G401 (cell line): Measurements from ENCODE around the gene GLE1. TPM values are rescaled to one million over a fixed set of nuclear protein-coding genes. Genes with fewer than 3 reads are reported as not detected.
"Not testable (repeated sequence)": the region's sequence is repeated elsewhere in the genome, so short reads cannot be mapped to it uniquely, and the experiment has no call there.

ENCODE experiments used
- DNase-seq: peaks from one replicate; pipeline ENCODE4 v3.0.0-alpha.2; 2015; ENCODE audit warnings: low spot score
- in situ Hi-C: cut with HindIII; loops from 2 replicates; pipeline ENCODE4 v1.10.0; 2016; ENCODE audit warnings: low sequenced_read_pairs, mixed read lengths
- total RNA-seq: library from RNA; depleted of rRNA; stranded (reverse); fragments of >200 nt; shearing (Covaris generic); gene quantifications from 2 replicates; pipeline ENCODE4 v1.2.3, GENCODE V29; 2014

Gene GLE1
- total RNA-seq, 1 experiment from 2014 or later: 37.0 TPM

GRCh38 chr9:128494108-128494745, 10.3 kb upstream of the GLE1 start:
- in situ Hi-C loops: no loop called here
- peak; percentile 41 for DNase-seq

GRCh38 chr9:128494746-128495129, 9.8 kb upstream of the GLE1 start:
- in situ Hi-C loops: no loop called here
- no peak for DNase-seq

GRCh38 chr9:128495296-128495695, 9.2 kb upstream of the GLE1 start:
- DNase-seq: no peak
- in situ Hi-C loops: no loop called here

- DNase-seq: no peak
- in situ Hi-C loops: no loop called here
Observed at GRCh38 chr9:128495804-128496417, 8.6 kb upstream of the GLE1 start.

GRCh38 chr9:128497824-128498610, 6.5 kb upstream of the GLE1 start:
- in situ Hi-C loops: no loop called here
- DNase-seq: no peak

- in situ Hi-C loops: no loop called here
- no peak for DNase-seq
Observed at GRCh38 chr9:128498911-128499310, 5.6 kb upstream of the GLE1 start.

- in situ Hi-C loops: no loop called here
- no peak for DNase-seq
Observed at GRCh38 chr9:128499920-128500319, 4.6 kb upstream of the GLE1 start.

- DNase-seq: not testable (repeated sequence)
Observed at GRCh38 chr9:128503415-128503825, 1.1 kb upstream of the GLE1 start.

GRCh38 chr9:128503870-128504269, 649 bp upstream of the GLE1 start:
- DNase-seq: peak; percentile 42
- in situ Hi-C loops: no loop called here

More at GRCh38 chr9:128503415-128503825, 1.1 kb upstream of the GLE1 start:
- in situ Hi-C loops: not testable (repeated sequence)

GRCh38 chr9:128505414-128505765, 871 bp downstream of the GLE1 start:
- in situ Hi-C loops: no loop called here
- DNase-seq: peak; percentile 16

GRCh38 chr9:128505906-128506305, 1.4 kb downstream of the GLE1 start:
- in situ Hi-C loops, DNase-seq: not testable (repeated sequence)

- in situ Hi-C loops: no loop called here
- DNase-seq: no peak
Observed at GRCh38 chr9:128512820-128513219, 8.3 kb downstream of the GLE1 start.

- in situ Hi-C loops: no loop called here
- DNase-seq: no peak
Observed at GRCh38 chr9:128521956-128522355, 17.4 kb downstream of the GLE1 start.

- in situ Hi-C loops: no loop called here
- DNase-seq: peak; percentile 55
Observed at GRCh38 chr9:128523199-128523925, 18.8 kb downstream of the GLE1 start.

- in situ Hi-C loops: no loop called here
- DNase-seq: no peak
Observed at GRCh38 chr9:128526720-128527119, 22.2 kb downstream of the GLE1 start.

GRCh38 chr9:128528445-128529160, 24.1 kb downstream of the GLE1 start:
- no peak for DNase-seq
- in situ Hi-C loops: no loop called here

GRCh38 chr9:128529191-128529590, 24.7 kb downstream of the GLE1 start:
- no peak for DNase-seq
- in situ Hi-C loops: no loop called here

- no peak for DNase-seq
- in situ Hi-C loops: no loop called here
Observed at GRCh38 chr9:128532581-128532980, 28.1 kb downstream of the GLE1 start.
